GM19438 (cell line): ENCODE data around the gene SCML1.

ENCODE experiments used
- ATAC-seq: cut with Tn5 transposase; IDR thresholded peaks from one replicate; pipeline ENCODE4 v1.9.1; 2021; ENCODE audit warnings: low read depth; ENCODE audit not compliant: unreplicated experiment

The SCML1 gene

GRCh38 chrX:17788439-17788838 is 51.1 kb downstream of the SCML1 start:
- peak; percentile 60 for ATAC-seq

- no peak for ATAC-seq
Measured at GRCh38 chrX:17788956-17789562, 51.8 kb downstream of the SCML1 start.

- ATAC-seq, result no peak
Measured at GRCh38 chrX:17792826-17793225, 55.5 kb downstream of the SCML1 start.

GRCh38 chrX:17798921-17799320 is 61.6 kb downstream of the SCML1 start:
- ATAC-seq, result no peak

- ATAC-seq, result no peak
Measured at GRCh38 chrX:17801431-17801830, 64.1 kb downstream of the SCML1 start.

- no peak for ATAC-seq
Measured at GRCh38 chrX:17802756-17803155, 65.5 kb downstream of the SCML1 start.

GRCh38 chrX:17803449-17803848 is 66.2 kb downstream of the SCML1 start:
- no peak for ATAC-seq
